Neural progenitor cell (in vitro differentiated cells): ENCODE measurements around the gene ANO1.

ENCODE experiments used
- CTCF ChIP-seq: fragments of 200-600 bp; sonication (generic); IDR thresholded peaks from 2 replicates; pipeline ENCODE4 v1.5.1; 2017; ENCODE audit warnings: antibody characterized with exemption, mild to moderate bottlenecking
- EZH2 ChIP-seq: fragments of 200-600 bp; sonication (generic); IDR thresholded peaks from 2 replicates; pipeline ENCODE4 v1.6.1; 2017; ENCODE audit warnings: antibody characterized with exemption, mild to moderate bottlenecking, moderate library complexity
- EZH2phosphoT487 ChIP-seq: fragments of 200-600 bp; sonication (generic); IDR thresholded peaks from 2 replicates; pipeline ENCODE4 v1.6.1; 2017; ENCODE audit warnings: antibody characterized with exemption

- no peak for TF ChIP-seq EZH2
- no peak for TF ChIP-seq CTCF
- TF ChIP-seq EZH2phosphoT487, result no peak
Measured at GRCh38 chr11:70112017-70112434, 33.9 kb downstream of the ANO1 start.
